ENCODE data around the gene TSHR.

GRCh38 chr14:80942191-80942600, 13.2 kb upstream of the TSHR start:
- no peak for TF ChIP-seq CTCF (IDR thresholded peaks at IDR 0.05)
- no peak for TF ChIP-seq POLR2A (IDR thresholded peaks at IDR 0.05)
